Stimulated activated CD4-positive, alpha-beta T cell treated with anti-CD3 and anti-CD28 coated beads, Interleukin-4, amount 100 ng/mL, for 4 hours (primary cell): ENCODE data around the gene SLAMF6.
A peak's percentile ranks its signal among the peaks of the same experiment; 100 is the strongest.
"Not testable (repeated sequence)": the region's sequence is repeated elsewhere in the genome, so short reads cannot be mapped to it uniquely, and the experiment has no call there.

ENCODE experiments used
- DNase-seq, 2 experiments: peaks; one replicate each; pipeline ENCODE4 v3.0.0-alpha.2; 2020

SLAMF6 gene

DNA sequence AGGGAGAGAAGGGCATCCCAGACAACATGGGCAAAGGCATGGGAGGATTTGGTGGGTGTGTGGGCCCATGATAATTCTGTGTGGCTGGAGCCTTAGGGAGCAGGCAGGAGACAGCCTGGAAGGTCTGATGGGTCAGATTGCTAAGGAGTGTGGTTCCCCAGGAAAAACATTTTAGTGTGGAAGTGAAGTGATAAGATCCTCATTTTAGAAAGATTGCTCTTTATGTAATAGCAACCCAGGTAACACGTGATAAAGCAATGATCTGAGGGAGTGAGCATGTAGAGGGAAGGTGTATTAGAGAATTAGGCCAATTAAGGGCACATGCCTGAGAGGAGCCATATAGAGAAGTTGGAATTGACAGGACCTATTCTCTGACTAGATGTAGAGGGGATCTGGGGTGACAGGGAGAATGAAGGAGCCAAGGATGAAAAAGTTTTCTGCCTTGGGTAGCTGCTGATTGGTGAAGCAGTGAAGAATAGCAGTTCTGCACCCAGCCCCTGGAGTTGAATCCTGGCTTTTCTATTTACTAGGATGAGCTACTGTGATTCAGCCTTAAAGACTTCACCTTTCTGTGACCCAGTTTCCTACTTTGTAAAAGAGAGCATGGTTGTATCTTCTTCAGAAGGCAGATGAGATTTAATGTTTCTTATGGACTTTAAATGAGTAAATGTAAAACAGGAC, 18.7 kb upstream of the SLAMF6 start:
- no peak for DNase-seq

DNA sequence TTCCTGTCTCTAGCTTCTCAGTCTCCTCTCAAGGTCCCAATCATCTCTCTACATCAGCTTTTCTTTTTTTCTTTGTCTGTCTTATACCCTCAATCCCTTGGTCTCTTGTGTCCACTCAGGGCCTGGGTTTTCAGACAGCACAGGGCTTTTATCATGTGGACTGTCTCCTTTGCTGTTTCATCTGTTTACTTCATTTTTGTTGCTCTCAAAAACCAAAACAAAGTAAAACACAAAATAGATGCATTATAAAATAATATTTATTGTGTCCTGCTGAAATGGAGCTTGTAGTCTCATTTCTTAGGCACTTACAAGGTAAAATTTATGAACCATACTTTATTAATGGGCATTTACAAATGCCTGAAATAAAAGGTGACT, 17.8 kb upstream of the SLAMF6 start:
- no peak for DNase-seq

DNA sequence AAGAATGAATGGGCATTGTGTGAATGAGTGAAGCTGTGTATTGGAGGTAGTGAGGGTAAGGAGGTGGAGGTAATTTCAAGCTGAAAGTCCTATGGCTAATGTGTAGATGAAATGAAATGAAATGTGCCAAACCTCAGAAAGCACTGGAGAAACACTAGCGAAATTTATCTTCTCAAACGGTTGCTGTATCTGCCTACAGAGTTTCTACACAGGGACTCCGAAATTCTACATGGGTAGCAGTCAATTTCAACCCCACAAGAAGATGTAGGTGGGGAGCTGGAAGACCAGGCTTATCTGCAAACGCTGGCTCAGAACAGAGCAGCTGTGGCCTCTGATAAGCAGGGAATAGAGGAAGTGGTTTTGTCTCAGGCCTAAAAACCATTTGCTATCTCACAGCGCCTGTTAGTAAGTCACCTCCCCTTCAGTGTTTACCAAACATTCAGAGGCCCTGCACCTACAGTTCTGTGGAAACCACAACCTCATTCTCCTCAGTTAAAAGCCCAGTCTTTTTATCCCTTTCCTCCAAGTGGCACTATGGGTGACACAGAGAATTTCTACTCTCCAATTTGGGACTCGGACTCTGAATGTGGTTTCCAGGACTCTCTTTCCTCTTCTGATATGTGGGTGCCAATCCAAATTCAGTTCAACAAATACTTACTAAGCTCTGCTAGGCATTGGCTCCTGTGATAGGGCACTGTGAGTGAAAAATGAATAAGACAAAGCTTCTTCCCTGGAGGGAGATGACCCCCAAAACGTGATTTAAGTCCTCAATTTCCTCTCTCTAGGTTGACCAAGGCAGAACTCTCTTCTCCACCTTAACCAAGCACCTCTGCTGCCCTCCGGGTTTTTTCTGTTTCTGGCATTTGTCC, 17.2 kb upstream of the SLAMF6 start:
- peak in 1 of 2 experiments; percentile 50 for DNase-seq

DNA sequence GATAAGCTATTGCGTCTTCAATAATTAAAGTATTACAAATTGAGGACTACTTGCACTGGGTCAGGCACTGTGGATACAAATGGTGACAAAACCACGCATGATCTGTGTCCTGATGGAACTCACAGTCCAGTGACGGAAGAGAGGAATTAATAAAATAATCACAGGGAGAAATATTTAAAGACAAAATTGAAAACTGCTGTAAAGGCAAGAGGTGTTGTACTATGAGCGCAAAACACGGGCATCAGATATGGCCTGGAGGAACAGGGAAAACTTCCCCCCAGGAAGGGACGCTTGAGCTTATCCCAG, 16.6 kb upstream of the SLAMF6 start:
- no peak for DNase-seq

DNA sequence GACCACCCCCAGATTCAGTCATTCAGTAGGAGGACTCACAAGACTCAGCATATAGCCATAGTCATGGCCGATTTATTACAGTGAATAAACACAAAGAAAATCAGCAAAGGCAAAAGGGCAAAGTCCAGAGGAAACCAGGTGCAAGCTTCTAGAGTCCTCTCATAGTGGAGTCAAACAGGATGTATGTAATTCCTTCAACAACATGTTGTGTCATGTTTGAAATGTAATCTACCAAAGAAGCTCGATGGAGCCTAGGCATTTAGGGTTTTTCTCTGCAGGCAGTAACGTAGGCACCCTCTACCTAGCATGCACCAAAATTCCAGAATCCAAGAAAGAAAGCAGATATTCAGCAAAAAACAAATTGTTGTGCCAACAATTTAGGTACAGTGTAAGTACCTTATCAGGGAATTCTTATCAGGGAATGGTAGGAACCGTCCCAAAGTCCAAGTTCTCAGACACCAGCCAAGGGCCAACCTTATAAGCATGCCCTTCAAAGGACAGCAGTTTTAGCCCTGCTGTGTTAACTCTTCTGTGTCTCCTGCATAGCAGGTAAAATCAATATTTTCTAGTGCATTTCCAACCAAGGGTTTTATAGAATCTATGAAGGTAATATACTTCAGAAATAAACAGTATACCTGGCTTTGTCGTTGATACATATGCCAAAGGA, 16.1 kb upstream of the SLAMF6 start:
- no peak for DNase-seq

DNA sequence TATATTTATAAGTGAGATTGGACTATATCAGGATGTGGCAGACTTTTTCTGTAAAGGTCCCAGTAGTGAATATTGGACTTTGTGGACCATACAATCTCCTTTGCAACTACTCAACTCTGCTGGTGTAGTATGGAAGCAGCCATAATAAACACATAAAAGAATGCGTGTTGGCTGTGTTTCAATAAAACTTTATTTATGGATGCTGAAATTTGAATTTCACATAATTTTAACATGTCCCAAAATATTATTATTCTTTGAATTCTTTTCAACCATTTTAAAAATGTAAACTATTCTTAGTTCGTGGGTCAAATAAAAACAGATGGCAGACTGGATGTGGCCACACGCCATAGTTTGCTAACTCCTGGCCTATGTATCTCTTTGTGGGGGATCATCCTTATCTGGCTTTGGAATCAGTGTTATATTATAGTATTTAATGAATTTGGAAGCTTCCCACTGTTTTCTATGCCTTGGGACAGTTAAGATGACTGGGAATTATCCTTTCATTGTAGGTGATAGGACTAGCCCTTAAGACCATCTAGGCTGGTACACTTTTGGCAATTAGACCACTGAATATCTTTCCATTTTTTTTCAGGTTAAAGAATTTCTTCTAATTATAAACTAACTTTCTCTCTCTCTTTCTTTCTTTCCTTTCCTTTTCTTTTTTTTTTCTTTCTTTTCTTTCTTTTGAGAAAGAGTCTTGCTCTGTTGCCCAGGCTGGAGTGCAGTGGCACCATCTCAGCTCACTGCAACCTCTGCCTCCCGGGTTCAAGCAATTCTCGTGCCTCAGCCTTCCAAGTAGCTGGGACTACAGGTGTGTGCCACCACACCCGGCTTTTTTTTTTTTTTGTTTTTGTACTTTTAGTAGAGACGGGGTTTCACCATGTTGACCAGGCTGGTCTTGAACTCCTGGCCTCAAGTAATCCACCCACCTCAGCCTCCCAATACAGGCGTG, 14.9 kb upstream of the SLAMF6 start:
- DNase-seq = no peak

DNA sequence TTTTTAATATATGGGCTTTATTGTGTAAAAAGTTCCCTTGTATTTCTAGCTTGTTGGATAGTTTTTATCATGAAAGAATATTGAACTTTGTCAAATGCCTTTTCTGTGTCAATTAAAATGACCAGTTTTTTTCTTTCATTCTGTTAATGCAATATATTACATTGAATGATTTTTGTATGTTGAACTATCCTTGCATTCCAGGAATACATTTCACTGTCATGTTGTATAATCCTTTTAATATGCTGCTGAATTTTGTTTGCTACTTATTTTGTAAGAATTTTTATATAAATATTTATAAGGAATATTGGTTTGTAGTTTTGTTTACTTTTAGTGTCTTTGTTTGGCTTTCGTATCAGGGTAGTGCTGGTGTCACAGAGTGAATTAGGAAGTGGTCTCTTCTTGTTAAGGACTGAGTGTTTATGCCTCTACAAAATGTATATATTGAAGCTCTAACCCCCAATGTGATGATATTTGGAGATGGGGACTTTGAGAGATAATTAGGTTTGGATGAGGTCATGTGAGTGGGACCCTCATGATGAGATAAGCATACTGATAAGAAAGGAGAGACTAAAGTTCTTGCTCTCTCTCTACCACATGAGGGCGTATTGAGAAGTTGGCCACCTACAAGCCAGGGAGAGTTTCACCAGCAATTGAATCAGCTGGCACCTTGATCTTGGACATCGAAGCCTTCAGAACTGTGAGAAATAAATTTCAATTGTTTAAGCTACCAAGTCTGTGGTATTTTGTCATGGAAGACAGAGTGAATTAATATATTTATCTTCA, 12.0 kb upstream of the SLAMF6 start:
- DNase-seq = no peak

DNA sequence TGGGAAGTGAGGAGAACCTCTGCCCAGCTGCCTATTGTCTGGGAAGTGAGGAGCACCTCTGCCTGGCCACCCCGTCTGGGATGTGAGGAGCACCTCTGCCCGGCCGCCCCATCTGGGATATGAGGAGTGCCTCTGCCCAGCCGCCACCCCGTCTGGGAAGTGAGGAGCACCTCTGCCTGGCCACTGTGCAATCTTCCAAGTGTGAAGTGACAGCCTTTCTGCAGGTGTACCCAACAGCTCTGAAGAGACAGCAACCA, 9.4 kb upstream of the SLAMF6 start:
- DNase-seq = not testable (repeated sequence)

DNA sequence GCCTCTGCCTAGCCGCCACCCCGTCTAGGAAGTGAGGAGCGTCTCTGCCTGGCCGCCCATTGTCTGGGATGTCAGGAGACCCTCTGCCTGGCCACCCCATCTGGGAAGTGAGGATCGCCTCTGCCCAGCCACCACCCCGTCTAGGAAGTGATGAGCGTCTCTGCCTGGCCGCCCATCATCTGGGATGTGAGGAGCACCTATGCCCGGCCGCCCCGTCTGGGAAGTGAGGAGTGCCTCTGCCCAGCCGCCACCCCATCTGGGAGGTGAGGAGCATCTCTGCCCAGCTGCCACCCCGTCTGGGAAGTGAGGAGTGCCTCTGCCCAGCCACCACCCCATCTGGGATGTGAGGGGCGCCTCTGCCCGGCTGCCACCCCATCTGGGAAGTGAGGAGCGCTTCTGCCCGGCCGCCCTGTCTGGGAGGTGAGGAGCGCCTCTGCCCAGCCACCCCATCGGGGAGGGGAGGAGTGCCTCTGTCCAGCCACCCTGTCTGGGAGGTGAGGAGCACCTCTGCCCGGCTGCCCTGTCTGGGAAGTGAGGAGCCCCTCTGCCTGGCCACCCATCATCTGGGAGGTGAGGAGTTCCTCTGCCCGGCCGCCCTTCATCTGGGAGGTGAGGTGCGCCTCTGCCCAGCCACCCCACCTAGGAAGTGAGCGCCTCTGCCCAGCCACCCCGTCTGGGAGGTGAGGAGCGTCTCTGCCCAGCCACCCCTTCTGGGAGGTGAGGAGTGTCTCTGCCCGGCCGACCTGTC, 8.9 kb upstream of the SLAMF6 start:
- not testable (repeated sequence) for DNase-seq

DNA sequence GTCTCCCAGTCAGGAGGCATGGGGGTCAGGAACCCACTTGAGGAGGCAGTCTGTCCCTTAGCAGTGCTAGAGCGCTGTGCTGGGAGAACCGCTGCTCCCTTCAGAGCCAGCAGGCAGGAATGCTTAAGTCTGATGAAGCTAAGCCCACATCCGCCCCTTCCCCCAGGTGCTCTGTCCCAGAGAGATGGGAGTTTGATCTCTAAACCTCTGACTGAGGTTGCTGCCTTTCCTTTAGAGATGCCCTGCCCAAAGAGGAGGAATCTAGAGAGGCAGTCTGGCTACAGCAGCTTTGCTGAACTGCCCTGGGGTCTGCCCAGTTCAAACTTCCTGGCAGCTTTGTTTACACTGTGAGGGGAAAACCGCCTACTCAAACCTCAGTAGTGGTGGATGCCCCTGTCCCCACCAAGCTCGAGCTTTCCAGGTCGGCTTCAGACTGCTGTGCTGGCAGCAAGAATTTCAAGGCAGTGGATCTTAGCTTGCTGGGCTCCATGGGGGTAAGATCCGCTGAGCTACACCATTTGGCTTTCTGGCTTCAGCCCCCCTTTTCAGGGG, 6.4 kb upstream of the SLAMF6 start:
- not testable (repeated sequence) for DNase-seq

DNA sequence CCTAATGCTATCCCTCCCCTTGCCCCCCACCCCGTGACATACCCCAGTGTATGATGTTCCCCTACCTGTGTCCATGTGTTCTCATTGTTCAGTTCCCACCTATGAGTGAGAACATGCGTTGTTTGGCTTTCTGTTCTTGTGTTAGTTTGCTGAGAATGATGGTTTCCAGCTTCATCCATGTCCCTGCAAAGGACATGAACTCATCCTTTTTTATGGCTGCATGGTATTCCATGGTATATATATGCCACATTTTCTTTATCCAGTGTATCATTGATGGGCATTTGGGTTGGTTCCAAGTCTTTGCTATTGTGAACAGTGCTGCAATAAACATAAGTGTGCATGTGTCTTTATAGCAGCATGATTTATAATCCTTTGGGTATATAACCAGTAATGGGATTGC, 734 bp upstream of the SLAMF6 start:
- not testable (repeated sequence) for DNase-seq

DNA sequence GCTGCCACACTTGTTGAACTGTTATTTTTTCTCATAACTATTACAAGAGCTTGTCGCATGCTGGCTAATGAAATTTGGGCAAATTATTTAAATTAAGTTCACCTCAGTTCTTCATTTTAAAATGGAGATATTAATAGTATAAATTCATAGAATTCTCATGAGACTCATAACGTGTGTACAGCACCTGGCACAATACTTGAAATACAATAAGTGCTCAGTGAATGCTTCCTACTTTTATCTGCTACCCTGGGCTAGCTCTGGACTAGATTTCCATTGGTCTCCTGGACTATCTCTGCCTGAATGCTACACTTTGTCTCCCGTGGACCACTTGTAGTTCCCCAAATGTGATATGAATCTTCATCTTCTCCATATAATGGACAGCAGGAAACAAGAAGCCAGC, 919 bp downstream of the SLAMF6 start:
- DNase-seq = no peak

DNA sequence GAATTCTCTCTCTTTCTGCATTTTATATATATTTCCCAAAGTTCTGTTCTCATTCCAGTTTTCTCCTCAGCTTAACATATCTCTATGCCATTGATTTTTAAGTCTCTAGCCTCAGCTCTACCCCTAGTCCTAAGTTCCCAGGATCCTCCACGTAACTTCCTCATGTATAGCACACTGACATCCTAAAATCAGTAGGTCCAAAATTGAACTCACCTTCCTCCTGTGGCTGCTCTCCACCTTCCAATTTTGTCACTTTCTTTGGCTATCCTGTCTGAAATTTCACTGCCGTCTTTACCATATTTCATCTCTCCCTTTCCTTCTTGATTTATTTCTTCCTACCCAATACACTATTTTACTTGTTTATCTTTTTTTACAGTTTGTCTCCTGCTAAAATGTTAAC, 1.5 kb downstream of the SLAMF6 start:
- no peak for DNase-seq

DNA sequence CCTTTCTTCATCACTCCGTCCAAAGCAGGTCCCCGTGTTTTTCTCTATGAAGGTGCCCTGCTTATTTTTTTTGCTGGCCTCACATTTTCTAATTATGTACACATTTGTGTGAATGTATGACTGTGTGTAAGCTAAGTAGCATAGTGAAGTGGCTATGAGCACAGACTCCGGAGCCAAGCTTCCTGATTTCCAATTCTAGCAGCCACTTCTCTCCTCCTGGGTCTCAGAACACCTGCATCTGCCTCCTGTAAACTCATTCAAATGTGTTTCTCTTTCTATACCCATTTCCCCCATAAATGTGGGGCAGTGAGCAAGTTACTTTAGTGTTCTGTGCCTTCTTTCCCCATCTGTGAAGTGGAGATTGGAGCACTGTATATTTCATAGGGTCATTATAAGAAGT, 2.1 kb downstream of the SLAMF6 start:
- no peak for DNase-seq

DNA sequence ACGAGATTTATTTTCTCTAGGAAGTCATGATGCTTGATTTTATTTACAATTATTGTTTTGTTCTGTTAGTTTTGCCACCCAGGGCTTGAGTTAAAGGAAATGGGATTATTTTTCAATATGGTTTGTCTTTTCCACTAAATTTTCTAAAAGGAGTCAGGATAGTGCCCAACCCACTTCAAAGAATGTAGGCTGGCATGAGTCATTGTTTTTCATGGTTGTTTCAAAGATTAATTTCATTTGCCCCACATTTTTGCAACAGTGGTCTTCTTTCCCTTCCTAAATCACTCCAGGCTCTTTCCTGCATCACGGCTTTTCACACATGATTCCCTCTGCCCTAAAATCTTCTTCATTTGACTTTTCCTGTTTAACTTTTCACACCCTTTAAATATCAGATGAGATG, 2.5 kb downstream of the SLAMF6 start:
- DNase-seq = no peak

DNA sequence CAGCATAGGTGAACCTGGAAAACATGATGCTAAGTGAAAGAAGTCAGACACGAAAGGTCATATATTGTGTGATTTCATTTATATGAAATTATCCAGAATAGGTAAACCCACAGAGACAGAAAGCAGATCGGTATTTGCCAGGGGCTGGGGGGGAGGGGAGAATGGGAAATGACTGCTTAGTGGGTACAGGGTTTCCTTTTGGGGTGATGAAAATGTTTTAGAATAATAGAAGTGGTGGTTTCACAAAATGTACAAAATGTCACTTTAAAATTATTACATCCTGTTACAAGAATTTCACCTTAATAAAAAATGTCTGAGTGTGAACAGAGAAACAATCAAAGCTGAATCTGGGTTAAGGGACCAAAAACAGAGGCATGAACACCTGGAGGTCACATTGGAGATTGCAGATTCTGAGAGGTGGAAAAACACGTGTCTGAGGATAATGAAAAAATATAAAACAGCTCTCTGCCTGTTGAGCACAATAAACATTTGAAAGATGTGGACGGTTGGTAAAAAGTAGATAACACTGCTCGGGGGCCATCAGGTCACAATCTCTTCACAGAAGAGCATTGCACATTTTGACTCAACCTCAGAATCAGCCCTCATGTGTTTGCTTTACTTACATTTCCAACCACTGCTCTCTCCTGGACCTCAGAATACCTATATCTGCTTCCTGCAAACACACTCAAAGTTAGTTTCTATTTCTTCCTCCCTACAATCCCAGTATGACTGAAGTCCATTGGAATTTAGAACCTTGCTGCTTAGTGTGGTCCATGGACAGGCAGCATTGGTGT, 3.2 kb downstream of the SLAMF6 start:
- DNase-seq = no peak

DNA sequence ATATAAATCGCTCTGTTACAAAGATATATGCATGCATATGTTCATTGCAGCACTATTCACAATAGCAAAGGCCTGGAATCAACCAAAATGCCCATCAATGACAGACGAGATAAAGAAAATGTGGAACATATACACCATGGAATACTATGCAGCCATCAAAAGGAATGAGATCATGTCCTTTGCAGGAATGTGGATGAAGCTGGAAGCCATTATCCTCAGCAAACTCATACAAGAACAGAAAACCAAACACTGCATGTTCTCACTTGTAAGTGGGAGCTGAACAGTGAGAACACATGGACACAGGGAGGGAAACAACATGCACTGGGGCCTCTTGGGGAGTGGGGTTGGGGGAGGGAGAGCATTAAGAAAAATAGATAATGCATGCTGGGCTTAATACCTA, 5.5 kb downstream of the SLAMF6 start:
- DNase-seq = not testable (repeated sequence)

DNA sequence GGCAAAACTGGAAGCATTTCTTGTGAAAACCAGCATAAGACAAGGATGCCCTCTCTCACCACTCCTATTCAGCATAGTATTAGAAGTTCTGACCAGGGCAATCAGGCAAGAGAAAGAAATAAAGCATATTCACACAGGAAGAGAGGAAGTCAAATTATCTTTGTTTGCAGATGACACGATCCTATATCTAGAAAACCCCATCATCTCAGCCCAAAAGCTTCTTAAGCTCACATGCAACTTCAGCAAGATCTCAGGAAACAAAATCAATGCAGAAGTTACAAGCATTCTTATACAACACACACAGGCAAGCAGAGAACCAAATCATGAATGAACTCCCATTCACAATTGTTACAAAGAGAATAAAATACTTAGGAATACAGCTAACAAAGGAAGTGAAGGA, 7.1 kb downstream of the SLAMF6 start:
- DNase-seq = not testable (repeated sequence)

DNA sequence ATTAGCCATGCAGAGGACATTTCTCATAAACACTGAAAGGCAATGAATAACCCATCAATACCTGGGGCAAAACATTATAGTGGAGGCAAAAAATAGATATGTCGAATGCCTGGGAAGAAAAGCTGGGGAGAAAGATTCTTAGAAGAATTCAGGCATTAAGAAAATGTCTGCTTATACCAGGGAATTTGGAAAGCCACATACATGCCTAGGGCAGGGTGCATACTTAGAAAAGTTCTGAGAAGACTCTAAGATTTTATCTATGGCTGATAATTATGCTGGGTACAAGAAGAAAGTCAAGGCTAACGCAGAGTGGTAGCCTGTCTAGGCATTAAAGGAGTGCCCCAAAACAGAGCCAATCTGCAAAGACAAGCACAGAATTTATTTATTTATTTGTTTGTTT, 18.4 kb downstream of the SLAMF6 start:
- no peak for DNase-seq

DNA sequence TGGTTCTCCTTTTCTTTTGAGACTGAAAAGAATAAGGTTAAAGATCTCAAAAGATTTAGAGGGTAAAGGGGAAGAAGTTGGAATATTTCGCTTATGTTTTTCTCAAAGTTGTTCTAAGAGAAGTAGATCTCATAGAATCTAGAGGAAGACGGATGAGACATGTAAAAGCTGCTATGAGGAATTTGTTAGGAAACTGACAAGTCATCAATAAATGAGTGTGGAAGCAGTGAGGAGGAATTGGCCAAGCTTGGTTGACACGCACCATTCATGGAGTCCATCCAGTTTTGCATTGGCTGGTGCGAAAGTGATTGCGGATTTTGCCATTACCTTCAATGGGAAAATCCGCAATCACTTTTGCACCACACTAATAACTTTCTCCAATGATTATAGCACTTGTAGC, 20.0 kb downstream of the SLAMF6 start:
- DNase-seq = no peak
